Epithelial cell of esophagus (primary cell): ENCODE measurements around the gene CFAP20DC.

Source experiments
- DNase-seq: peaks from one replicate; pipeline ENCODE4 v3.0.0; 2010; ENCODE audit warnings: low read depth
- H3K4me3 ChIP-seq: 2 replicates; pipeline ENCODE4 v1.5.1; 2011; ENCODE audit warnings: mild to moderate bottlenecking, low read length, control low read depth
- TF ChIP-seq, protein P1 (sequence below): IDR thresholded peaks from 2 replicates; pipeline ENCODE4 v1.5.1; 2011; ENCODE audit warnings: low read depth, mild to moderate bottlenecking, low read length, control low read depth, inconsistent platforms; ENCODE audit not compliant: insufficient read depth; ENCODE audit errors: missing control alignments

CFAP20DC gene

DNA sequence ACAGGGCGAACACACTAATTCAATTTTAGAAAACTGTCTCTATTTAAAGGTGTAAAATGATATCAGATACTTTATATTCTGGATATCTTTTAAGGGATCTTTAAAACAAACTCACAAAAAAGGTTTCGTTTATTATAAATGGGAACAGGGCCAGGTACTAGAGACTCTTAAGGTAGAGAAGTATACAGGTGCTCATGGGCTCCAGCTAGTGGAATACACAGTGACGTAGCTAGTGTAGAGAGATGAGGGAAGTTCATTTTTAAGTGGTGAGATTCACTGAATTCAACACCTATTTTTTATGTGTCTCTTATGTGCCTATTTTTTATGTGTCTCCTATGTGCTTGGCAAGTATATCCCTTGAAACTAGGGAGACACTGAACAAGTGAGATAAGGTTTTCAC, 250.6 kb downstream of the CFAP20DC start:
- TF ChIP-seq, protein P1, sequence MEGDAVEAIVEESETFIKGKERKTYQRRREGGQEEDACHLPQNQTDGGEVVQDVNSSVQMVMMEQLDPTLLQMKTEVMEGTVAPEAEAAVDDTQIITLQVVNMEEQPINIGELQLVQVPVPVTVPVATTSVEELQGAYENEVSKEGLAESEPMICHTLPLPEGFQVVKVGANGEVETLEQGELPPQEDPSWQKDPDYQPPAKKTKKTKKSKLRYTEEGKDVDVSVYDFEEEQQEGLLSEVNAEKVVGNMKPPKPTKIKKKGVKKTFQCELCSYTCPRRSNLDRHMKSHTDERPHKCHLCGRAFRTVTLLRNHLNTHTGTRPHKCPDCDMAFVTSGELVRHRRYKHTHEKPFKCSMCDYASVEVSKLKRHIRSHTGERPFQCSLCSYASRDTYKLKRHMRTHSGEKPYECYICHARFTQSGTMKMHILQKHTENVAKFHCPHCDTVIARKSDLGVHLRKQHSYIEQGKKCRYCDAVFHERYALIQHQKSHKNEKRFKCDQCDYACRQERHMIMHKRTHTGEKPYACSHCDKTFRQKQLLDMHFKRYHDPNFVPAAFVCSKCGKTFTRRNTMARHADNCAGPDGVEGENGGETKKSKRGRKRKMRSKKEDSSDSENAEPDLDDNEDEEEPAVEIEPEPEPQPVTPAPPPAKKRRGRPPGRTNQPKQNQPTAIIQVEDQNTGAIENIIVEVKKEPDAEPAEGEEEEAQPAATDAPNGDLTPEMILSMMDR: no peak
- no peak overlapping the region for H3K4me3 ChIP-seq
- DNase-seq: no peak

GRCh38 chr3:58798312-58798711, 251.5 kb downstream of the CFAP20DC start:
- TF ChIP-seq, protein P1: no peak
- DNase-seq: no peak
- H3K4me3 ChIP-seq: no peak overlapping the region

- TF ChIP-seq, protein P1: no peak
- no peak overlapping the region for H3K4me3 ChIP-seq
- no peak for DNase-seq
Observed at GRCh38 chr3:58794750-58795149, 255.1 kb downstream of the CFAP20DC start.

GRCh38 chr3:58793938-58794337, 255.9 kb downstream of the CFAP20DC start:
- no peak for DNase-seq
- TF ChIP-seq, protein P1: no peak
- H3K4me3 ChIP-seq: no peak overlapping the region

- TF ChIP-seq, protein P1: no peak
- DNase-seq: peak; percentile 11
- H3K4me3 ChIP-seq: no peak overlapping the region
Observed at GRCh38 chr3:58792921-58793451, 256.8 kb downstream of the CFAP20DC start.

- TF ChIP-seq, protein P1: no peak
- H3K4me3 ChIP-seq: no peak overlapping the region
- DNase-seq: no peak
Observed at GRCh38 chr3:58789385-58789784, 260.4 kb downstream of the CFAP20DC start.

- no peak overlapping the region for H3K4me3 ChIP-seq
- DNase-seq: no peak
- TF ChIP-seq, protein P1: no peak
Observed at GRCh38 chr3:58784888-58785287, 264.9 kb downstream of the CFAP20DC start.
